HEK293 (cell line): ENCODE data around the gene PLAC8L1.

Source experiments
- CTCF ChIA-PET: fragments of 350-600 bp; formaldehyde crosslinking; extraction: SDS; loops from one replicate; lab custom pipeline; 2021; ENCODE audit warnings: antibody characterized with exemption; lab: Yijun Ruan, JAX
- POLR2A ChIA-PET: fragments of 300-600 bp; formaldehyde crosslinking; extraction: SDS; loops from one replicate; lab custom pipeline; 2020; ENCODE audit warnings: antibody characterized with exemption, inconsistent platforms; lab: Yijun Ruan, JAX
- H3K27ac ChIP-seq: fragments of 200-500 bp; sonication (Bioruptor generic); 2 replicates; pipeline ENCODE4 v1.5.1; 2014; ENCODE audit warnings: low read depth, low read length, control low read depth, inconsistent platforms; ENCODE audit errors: extremely low read depth
- H3K36me3 ChIP-seq, 2 experiments: fragments of 200-500 bp in 1 of 2; sonication (Bioruptor generic) in 1 of 2; 1 replicate in 1 of 2; 2 replicates in 1 of 2; pipeline ENCODE4 v1.5.1; 2014 to 2017; ENCODE audit warnings: inconsistent platforms in 2 of 2, low read length in 2 of 2; ENCODE audit not compliant: control insufficient read depth in 2 of 2, insufficient read depth in 1 of 2
- H3K4me1 ChIP-seq: fragments of 200-500 bp; sonication (Bioruptor generic); 2 replicates; pipeline ENCODE4 v1.5.1; 2014; ENCODE audit warnings: mild to moderate bottlenecking, low read length, inconsistent platforms; ENCODE audit not compliant: control insufficient read depth, insufficient read depth
- H3K4me3 ChIP-seq: 2 replicates; pipeline ENCODE4 v1.5.1; 2011; ENCODE audit warnings: low read depth, mild to moderate bottlenecking, control low read depth, low read length, moderate library complexity
- H3K9me3 ChIP-seq: fragments of 200-500 bp; sonication (Bioruptor generic); 2 replicates; pipeline ENCODE4 v1.5.1; 2014; ENCODE audit warnings: low read depth, low read length, inconsistent platforms; ENCODE audit not compliant: control insufficient read depth, insufficient read depth
- BCL11B ChIP-seq: fragments of 450-650 bp; formaldehyde crosslinking; IDR thresholded peaks from 2 replicates; pipeline ENCODE4 v1.5.1; 2016; ENCODE audit warnings: low read depth, missing biosample characterization, missing genetic modification characterization
- EGR2 ChIP-seq: fragments of 450-650 bp; formaldehyde crosslinking; IDR thresholded peaks from 2 replicates; pipeline ENCODE4 v1.5.1; 2016; ENCODE audit warnings: low read depth, missing biosample characterization, missing genetic modification characterization
- KLF10 ChIP-seq: fragments of 450-650 bp; IDR thresholded peaks from 2 replicates; pipeline ENCODE4 v1.5.1; 2018; ENCODE audit warnings: missing biosample characterization, mild to moderate bottlenecking, missing genetic modification characterization
- ZNF140 ChIP-seq: fragments of 450-650 bp; formaldehyde crosslinking; IDR thresholded peaks from 2 replicates; pipeline ENCODE4 v1.5.1; 2016; ENCODE audit warnings: missing biosample characterization, missing genetic modification characterization
- ZNF174 ChIP-seq: fragments of 450-650 bp; formaldehyde crosslinking; IDR thresholded peaks from 2 replicates; pipeline ENCODE4 v1.5.0; 2017; ENCODE audit warnings: missing biosample characterization, mild to moderate bottlenecking, missing genetic modification characterization
- ZNF23 ChIP-seq: fragments of 450-650 bp; formaldehyde crosslinking; IDR thresholded peaks from 2 replicates; pipeline ENCODE4 v1.5.1; 2016; ENCODE audit warnings: missing biosample characterization, missing genetic modification characterization, borderline replicate concordance
- ZNF302 ChIP-seq: fragments of 450-650 bp; formaldehyde crosslinking; IDR thresholded peaks from 2 replicates; pipeline ENCODE4 v1.5.1; 2016; ENCODE audit warnings: missing biosample characterization, missing genetic modification characterization, low read depth
- ZNF354C ChIP-seq: fragments of 450-650 bp; formaldehyde crosslinking; IDR thresholded peaks from 2 replicates; pipeline ENCODE4 v1.5.1; 2016; ENCODE audit warnings: missing biosample characterization, missing genetic modification characterization, low read depth, borderline replicate concordance
- ZNF473 ChIP-seq: fragments of 450-650 bp; formaldehyde crosslinking; IDR thresholded peaks from 2 replicates; pipeline ENCODE4 v1.5.1; 2017; ENCODE audit warnings: missing biosample characterization, missing genetic modification characterization
- ZNF629 ChIP-seq: fragments of 450-650 bp; formaldehyde crosslinking; IDR thresholded peaks from 2 replicates; pipeline ENCODE4 v1.5.1; 2017; ENCODE audit warnings: missing biosample characterization, missing genetic modification characterization
- ZNF664 ChIP-seq: fragments of 450-650 bp; formaldehyde crosslinking; IDR thresholded peaks from 2 replicates; pipeline ENCODE4 v1.5.1; 2016; ENCODE audit warnings: missing biosample characterization, missing genetic modification characterization
- ZNF830 ChIP-seq: fragments of 450-650 bp; IDR thresholded peaks from 2 replicates; pipeline ENCODE4 v1.5.0; 2018; ENCODE audit warnings: missing biosample characterization, missing genetic modification characterization, low read depth, mild to moderate bottlenecking, moderate library complexity
- TF ChIP-seq, protein P1 (sequence below): fragments of 450-650 bp; formaldehyde crosslinking; optimal IDR thresholded peaks from 2 replicates; pipeline ENCODE3; 2016; ENCODE audit warnings: missing biosample characterization, mild to moderate bottlenecking, missing genetic modification characterization
- TF ChIP-seq, protein P2 (sequence below): fragments of 450-650 bp; formaldehyde crosslinking; IDR thresholded peaks from 2 replicates; pipeline ENCODE4 v1.5.1; 2016; ENCODE audit warnings: missing biosample characterization, missing genetic modification characterization
- TF ChIP-seq, protein P3 (sequence below): fragments of 450-650 bp; formaldehyde crosslinking; IDR thresholded peaks from 2 replicates; pipeline ENCODE4 v1.5.1; 2016; ENCODE audit warnings: missing biosample characterization, missing genetic modification characterization
- TF ChIP-seq, protein P4 (sequence below): fragments of 450-650 bp; formaldehyde crosslinking; IDR thresholded peaks from 2 replicates; pipeline ENCODE4 v1.5.1; 2016; ENCODE audit warnings: missing biosample characterization, missing genetic modification characterization, borderline replicate concordance
- TF ChIP-seq, protein P5 (sequence below): fragments of 450-650 bp; formaldehyde crosslinking; IDR thresholded peaks from 2 replicates; pipeline ENCODE4 v1.5.1; 2016; ENCODE audit warnings: missing biosample characterization, missing genetic modification characterization
- TF ChIP-seq, protein P6 (sequence below): fragments of 450-650 bp; formaldehyde crosslinking; IDR thresholded peaks from 2 replicates; pipeline ENCODE4 v1.5.1; 2017; ENCODE audit warnings: missing biosample characterization, mild to moderate bottlenecking, missing genetic modification characterization, moderate library complexity

Gene PLAC8L1

DNA sequence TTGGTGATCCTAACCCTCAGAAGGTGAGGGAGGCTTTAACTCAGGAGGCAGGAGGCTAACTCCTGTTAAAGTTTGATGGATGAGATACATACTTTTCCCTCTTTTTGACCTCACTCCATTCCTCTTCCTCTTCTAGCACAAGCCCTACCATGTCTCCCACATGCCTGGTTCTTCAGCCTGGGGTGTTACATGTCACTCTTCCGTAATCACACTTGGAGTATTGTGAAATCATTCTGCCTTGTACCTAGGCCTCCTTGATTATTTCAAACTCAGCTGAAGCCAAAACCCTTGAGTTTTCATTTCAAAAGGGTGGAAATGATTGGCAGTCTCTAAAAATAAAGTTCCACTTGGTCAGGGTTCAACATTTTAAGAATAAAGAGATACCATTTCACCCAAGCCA is 1.8 kb downstream of the PLAC8L1 start:
- POLR2A ChIA-PET, result no interaction called here

More for the DNA sequence above, 1.8 kb downstream of the PLAC8L1 start:
- Histone ChIP-seq H3K9me3 (no peaks in the 10 kb centered on the region), H3K4me3 (no peak overlapping the region), H3K4me1 (no peaks in the 10 kb centered on the region), H3K27ac (no peak overlapping the region), H3K36me3 (peaks cover 0 to 5% of the 10 kb centered on the region in 2 experiments; a peak in 1 of 3 replicates)
- no peak for TF ChIP-seq EGR2 (tag by site-specific recombination)
- no peak for TF ChIP-seq KLF10 (tag by site-specific recombination)
- TF ChIP-seq, protein P1, sequence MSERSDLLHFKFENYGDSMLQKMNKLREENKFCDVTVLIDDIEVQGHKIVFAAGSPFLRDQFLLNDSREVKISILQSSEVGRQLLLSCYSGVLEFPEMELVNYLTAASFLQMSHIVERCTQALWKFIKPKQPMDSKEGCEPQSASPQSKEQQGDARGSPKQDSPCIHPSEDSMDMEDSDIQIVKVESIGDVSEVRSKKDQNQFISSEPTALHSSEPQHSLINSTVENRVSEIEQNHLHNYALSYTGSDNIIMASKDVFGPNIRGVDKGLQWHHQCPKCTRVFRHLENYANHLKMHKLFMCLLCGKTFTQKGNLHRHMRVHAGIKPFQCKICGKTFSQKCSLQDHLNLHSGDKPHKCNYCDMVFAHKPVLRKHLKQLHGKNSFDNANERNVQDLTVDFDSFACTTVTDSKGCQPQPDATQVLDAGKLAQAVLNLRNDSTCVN (tag by site-specific recombination), result no peak
- TF ChIP-seq ZNF830 (tag by site-specific recombination), result no peak
- TF ChIP-seq ZNF354C (tag by site-specific recombination), result no peak
- TF ChIP-seq, protein P2, sequence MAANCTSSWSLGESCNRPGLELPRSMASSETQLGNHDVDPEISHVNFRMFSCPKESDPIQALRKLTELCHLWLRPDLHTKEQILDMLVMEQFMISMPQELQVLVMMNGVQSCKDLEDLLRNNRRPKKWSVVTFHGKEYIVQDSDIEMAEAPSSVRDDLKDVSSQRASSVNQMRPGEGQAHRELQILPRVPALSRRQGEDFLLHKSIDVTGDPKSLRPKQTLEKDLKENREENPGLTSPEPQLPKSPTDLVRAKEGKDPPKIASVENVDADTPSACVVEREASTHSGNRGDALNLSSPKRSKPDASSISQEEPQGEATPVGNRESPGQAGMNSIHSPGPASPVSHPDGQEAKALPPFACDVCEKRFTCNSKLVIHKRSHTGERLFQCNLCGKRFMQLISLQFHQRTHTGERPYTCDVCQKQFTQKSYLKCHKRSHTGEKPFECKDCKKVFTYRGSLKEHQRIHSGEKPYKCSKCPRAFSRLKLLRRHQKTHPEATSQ, result no peak
- TF ChIP-seq, protein P3, sequence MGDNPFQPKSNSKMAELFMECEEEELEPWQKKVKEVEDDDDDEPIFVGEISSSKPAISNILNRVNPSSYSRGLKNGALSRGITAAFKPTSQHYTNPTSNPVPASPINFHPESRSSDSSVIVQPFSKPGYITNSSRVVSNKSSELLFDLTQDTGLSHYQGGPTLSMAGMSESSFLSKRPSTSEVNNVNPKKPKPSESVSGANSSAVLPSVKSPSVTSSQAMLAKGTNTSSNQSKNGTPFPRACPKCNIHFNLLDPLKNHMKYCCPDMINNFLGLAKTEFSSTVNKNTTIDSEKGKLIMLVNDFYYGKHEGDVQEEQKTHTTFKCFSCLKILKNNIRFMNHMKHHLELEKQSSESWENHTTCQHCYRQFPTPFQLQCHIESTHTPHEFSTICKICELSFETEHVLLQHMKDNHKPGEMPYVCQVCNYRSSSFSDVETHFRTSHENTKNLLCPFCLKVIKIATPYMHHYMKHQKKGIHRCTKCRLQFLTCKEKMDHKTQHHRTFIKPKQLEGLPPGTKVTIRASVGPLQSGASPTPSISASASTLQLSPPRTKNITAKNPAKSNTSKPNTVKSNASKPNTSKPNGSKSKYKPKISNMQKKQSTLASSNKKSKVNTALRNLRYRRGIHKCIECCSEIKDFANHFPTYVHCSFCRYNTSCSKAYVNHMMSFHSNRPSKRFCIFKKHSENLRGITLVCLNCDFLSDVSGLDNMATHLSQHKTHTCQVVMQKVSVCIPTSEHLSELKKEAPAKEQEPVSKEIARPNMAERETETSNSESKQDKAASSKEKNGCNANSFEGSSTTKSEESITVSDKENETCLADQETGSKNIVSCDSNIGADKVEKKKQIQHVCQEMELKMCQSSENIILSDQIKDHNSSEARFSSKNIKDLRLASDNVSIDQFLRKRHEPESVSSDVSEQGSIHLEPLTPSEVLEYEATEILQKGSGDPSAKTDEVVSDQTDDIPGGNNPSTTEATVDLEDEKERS (tag by site-specific recombination), result no peak
- TF ChIP-seq BCL11B (tag by site-specific recombination), result no peak
- TF ChIP-seq, protein P4, sequence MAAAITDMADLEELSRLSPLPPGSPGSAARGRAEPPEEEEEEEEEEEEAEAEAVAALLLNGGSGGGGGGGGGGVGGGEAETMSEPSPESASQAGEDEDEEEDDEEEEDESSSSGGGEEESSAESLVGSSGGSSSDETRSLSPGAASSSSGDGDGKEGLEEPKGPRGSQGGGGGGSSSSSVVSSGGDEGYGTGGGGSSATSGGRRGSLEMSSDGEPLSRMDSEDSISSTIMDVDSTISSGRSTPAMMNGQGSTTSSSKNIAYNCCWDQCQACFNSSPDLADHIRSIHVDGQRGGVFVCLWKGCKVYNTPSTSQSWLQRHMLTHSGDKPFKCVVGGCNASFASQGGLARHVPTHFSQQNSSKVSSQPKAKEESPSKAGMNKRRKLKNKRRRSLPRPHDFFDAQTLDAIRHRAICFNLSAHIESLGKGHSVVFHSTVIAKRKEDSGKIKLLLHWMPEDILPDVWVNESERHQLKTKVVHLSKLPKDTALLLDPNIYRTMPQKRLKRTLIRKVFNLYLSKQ (tag by site-specific recombination), result no peak
- TF ChIP-seq, protein P5, sequence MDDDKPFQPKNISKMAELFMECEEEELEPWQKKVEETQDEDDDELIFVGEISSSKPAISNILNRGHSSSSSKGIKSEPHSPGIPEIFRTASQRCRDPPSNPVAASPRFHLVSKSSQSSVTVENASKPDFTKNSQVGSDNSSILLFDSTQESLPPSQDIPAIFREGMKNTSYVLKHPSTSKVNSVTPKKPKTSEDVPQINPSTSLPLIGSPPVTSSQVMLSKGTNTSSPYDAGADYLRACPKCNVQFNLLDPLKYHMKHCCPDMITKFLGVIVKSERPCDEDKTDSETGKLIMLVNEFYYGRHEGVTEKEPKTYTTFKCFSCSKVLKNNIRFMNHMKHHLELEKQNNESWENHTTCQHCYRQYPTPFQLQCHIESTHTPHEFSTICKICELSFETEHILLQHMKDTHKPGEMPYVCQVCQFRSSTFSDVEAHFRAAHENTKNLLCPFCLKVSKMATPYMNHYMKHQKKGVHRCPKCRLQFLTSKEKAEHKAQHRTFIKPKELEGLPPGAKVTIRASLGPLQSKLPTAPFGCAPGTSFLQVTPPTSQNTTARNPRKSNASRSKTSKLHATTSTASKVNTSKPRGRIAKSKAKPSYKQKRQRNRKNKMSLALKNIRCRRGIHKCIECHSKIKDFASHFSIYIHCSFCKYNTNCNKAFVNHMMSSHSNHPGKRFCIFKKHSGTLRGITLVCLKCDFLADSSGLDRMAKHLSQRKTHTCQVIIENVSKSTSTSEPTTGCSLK, result no peak
- no peak for TF ChIP-seq ZNF140 (tag by site-specific recombination)
- TF ChIP-seq ZNF664 (tag by site-specific recombination), result no peak
- TF ChIP-seq ZNF473 (tag by site-specific recombination), result no peak
- TF ChIP-seq ZNF174 (tag by site-specific recombination), result no peak
- no peak for TF ChIP-seq ZNF302 (tag by site-specific recombination)
- TF ChIP-seq, protein P6, sequence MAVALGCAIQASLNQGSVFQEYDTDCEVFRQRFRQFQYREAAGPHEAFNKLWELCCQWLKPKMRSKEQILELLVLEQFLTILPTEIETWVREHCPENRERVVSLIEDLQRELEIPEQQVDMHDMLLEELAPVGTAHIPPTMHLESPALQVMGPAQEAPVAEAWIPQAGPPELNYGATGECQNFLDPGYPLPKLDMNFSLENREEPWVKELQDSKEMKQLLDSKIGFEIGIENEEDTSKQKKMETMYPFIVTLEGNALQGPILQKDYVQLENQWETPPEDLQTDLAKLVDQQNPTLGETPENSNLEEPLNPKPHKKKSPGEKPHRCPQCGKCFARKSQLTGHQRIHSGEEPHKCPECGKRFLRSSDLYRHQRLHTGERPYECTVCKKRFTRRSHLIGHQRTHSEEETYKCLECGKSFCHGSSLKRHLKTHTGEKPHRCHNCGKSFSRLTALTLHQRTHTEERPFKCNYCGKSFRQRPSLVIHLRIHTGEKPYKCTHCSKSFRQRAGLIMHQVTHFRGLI (tag by site-specific recombination), result no peak
- TF ChIP-seq ZNF23, result no peak
- no peak for TF ChIP-seq ZNF629 (tag by site-specific recombination)
- CTCF ChIA-PET, result interaction anchor here (0.6 to 1.6 kb wide), 2 partner anchors 22 to 53 kb away, joined by 4 to 5 read pairs; no protein-coding TSS in a partner anchor
